WTC11 (cell line): Measurements from ENCODE around the gene CBX1. TPM values are rescaled to one million over a fixed set of nuclear protein-coding genes. Genes with fewer than 3 reads are reported as not detected.
A peak's percentile ranks its signal among the peaks of the same experiment; 100 is the strongest.

ENCODE experiments used
- ATAC-seq: fragments of 200-7000 bp; cut with Tn5 transposase; 2 replicates; pipeline ENCODE4 v1.10.0; 2021; ENCODE audit warnings: mild to moderate bottlenecking, moderate library complexity
- CTCF ChIA-PET: fragments of 300-600 bp; sonication (Branson Sonifier 250); formaldehyde crosslinking; loops from one replicate; lab custom pipeline; 2021; ENCODE audit warnings: antibody characterized with exemption; lab: Charles Lee
- POLR2A ChIA-PET: fragments of 350-600 bp; sonication (Branson Sonifier 250); formaldehyde crosslinking; loops from one replicate; lab custom pipeline; 2021; ENCODE audit warnings: antibody characterized with exemption; lab: Charles Lee
- DNase-seq: peaks from one replicate; pipeline ENCODE4 v3.0.0; 2021; ENCODE audit warnings: low spot score
- H3K27ac Mint-ChIP-seq: 2 replicates; pipeline ENCODE4 v1.8.0; 2021; ENCODE audit warnings: mixed read lengths
- H3K27me3 Mint-ChIP-seq: 2 replicates; pipeline ENCODE4 v1.8.0; 2021; ENCODE audit warnings: low read depth, mild to moderate bottlenecking, moderate library complexity, mixed read lengths
- H3K36me3 Mint-ChIP-seq: 2 replicates; pipeline ENCODE4 v1.8.0; 2021; ENCODE audit warnings: mixed read lengths
- H3K4me1 Mint-ChIP-seq: 2 replicates; pipeline ENCODE4 v1.8.0; 2022; ENCODE audit warnings: mixed read lengths
- H3K4me3 Mint-ChIP-seq: 2 replicates; pipeline ENCODE4 v1.8.0; 2021; ENCODE audit warnings: mild to moderate bottlenecking, moderate library complexity, mixed read lengths
- H3K9me3 Mint-ChIP-seq: 2 replicates; pipeline ENCODE4 v1.8.0; 2021; ENCODE audit warnings: mixed read lengths
- CTCF ChIP-seq: fragments of 200-600 bp; IDR thresholded peaks from 2 replicates; pipeline ENCODE4 v1.8.0; 2022; ENCODE audit warnings: antibody characterized with exemption
- E2F4 ChIP-seq: sonication (generic); formaldehyde crosslinking; IDR thresholded peaks from 2 replicates; pipeline ENCODE4 v1.8.1; 2022; ENCODE audit warnings: low read depth, mild to moderate bottlenecking, moderate library complexity, missing genetic modification reagents, borderline replicate concordance
- ESRRA ChIP-seq: sonication (generic); formaldehyde crosslinking; IDR thresholded peaks from 2 replicates; pipeline ENCODE4 v1.8.1; 2022; ENCODE audit warnings: mild to moderate bottlenecking, missing genetic modification reagents, borderline replicate concordance
- FOXP1 ChIP-seq: sonication (generic); formaldehyde crosslinking; IDR thresholded peaks from 2 replicates; pipeline ENCODE4 v1.8.0; 2022; ENCODE audit warnings: missing genetic modification reagents, mild to moderate bottlenecking, moderate library complexity, borderline replicate concordance
- JAZF1 ChIP-seq: fragments of 250-450 bp; sonication (Bioruptor Pico); IDR thresholded peaks from 2 replicates; pipeline ENCODE4 v1.9.0; 2021; ENCODE audit warnings: moderate library complexity, mild to moderate bottlenecking, inconsistent platforms
- KAT7 ChIP-seq: sonication (generic); formaldehyde crosslinking; IDR thresholded peaks from 2 replicates; pipeline ENCODE4 v1.8.1; 2023; ENCODE audit warnings: missing genetic modification reagents, mild to moderate bottlenecking, borderline replicate concordance
- MXD4 ChIP-seq: fragments of 250-450 bp; sonication (Bioruptor Pico); IDR thresholded peaks from 2 replicates; pipeline ENCODE4 v1.8.0; 2021; ENCODE audit warnings: mild to moderate bottlenecking, moderate library complexity, borderline replicate concordance
- MYBL2 ChIP-seq: sonication (generic); formaldehyde crosslinking; IDR thresholded peaks from 2 replicates; pipeline ENCODE4 v1.8.1; 2023; ENCODE audit warnings: mild to moderate bottlenecking, moderate library complexity, missing genetic modification reagents
- NFE2L1 ChIP-seq: sonication (generic); formaldehyde crosslinking; IDR thresholded peaks from 2 replicates; pipeline ENCODE4 v1.8.1; 2023; ENCODE audit warnings: missing genetic modification reagents
- NR2C2 ChIP-seq: sonication (generic); formaldehyde crosslinking; IDR thresholded peaks from 2 replicates; pipeline ENCODE4 v1.8.0; 2022; ENCODE audit warnings: mild to moderate bottlenecking, missing genetic modification reagents
- NR3C1 ChIP-seq: sonication (generic); formaldehyde crosslinking; conservative IDR thresholded peaks from 2 replicates; pipeline ENCODE4 v1.8.1; 2023; ENCODE audit warnings: low read depth, mild to moderate bottlenecking, missing genetic modification reagents
- PREB ChIP-seq: sonication (generic); formaldehyde crosslinking; IDR thresholded peaks from 2 replicates; pipeline ENCODE4 v1.8.1; 2022; ENCODE audit warnings: mild to moderate bottlenecking, missing genetic modification reagents, moderate library complexity, borderline replicate concordance
- SMAD4 ChIP-seq: sonication (generic); formaldehyde crosslinking; IDR thresholded peaks from 2 replicates; pipeline ENCODE4 v1.8.0; 2022; ENCODE audit warnings: mild to moderate bottlenecking, missing genetic modification reagents
- SP1 ChIP-seq: sonication (generic); formaldehyde crosslinking; conservative IDR thresholded peaks from 2 replicates; pipeline ENCODE4 v1.8.1; 2022; ENCODE audit warnings: missing genetic modification reagents
- TEAD1 ChIP-seq: sonication (generic); formaldehyde crosslinking; IDR thresholded peaks from 2 replicates; pipeline ENCODE4 v1.8.0; 2022; ENCODE audit warnings: mild to moderate bottlenecking, missing genetic modification reagents
- TP53 ChIP-seq: sonication (generic); formaldehyde crosslinking; IDR thresholded peaks from 2 replicates; pipeline ENCODE4 v1.8.1; 2023; ENCODE audit warnings: mild to moderate bottlenecking, missing genetic modification reagents
- ZNF121 ChIP-seq: sonication (generic); formaldehyde crosslinking; IDR thresholded peaks from 2 replicates; pipeline ENCODE4 v1.8.0; 2023; ENCODE audit warnings: missing genetic modification reagents
- ZNF138 ChIP-seq: sonication (generic); formaldehyde crosslinking; conservative IDR thresholded peaks from 2 replicates; pipeline ENCODE4 v1.8.1; 2022; ENCODE audit warnings: mild to moderate bottlenecking, moderate library complexity, missing genetic modification reagents
- ZNF219 ChIP-seq: sonication (generic); formaldehyde crosslinking; IDR thresholded peaks from 2 replicates; pipeline ENCODE4 v1.8.0; 2023; ENCODE audit warnings: missing genetic modification reagents, mild to moderate bottlenecking, borderline replicate concordance
- ZNF396 ChIP-seq: fragments of 250-450 bp; sonication (Bioruptor Pico); IDR thresholded peaks from 2 replicates; pipeline ENCODE4 v1.8.0; 2021; ENCODE audit warnings: mild to moderate bottlenecking, moderate library complexity, borderline replicate concordance
- total RNA-seq: library from RNA; stranded (reverse); gene quantifications from 3 replicates; pipeline ENCODE4 v1.2.3, GENCODE V29; 2021
- TF ChIP-seq, protein P1 (sequence below): fragments of 250-450 bp; sonication (Bioruptor Pico); conservative IDR thresholded peaks from 2 replicates; pipeline ENCODE4 v1.9.0; 2021; ENCODE audit warnings: mild to moderate bottlenecking
- TF ChIP-seq, protein P2 (sequence below): sonication (generic); formaldehyde crosslinking; IDR thresholded peaks from 2 replicates; pipeline ENCODE4 v1.8.1; 2023; ENCODE audit warnings: mild to moderate bottlenecking, moderate library complexity, missing genetic modification reagents

CBX1 gene
- total RNA-seq, 1 experiment from 2014 or later = 162 TPM

GRCh38 chr17:48027322-48027981 lies 73.8 kb downstream of the CBX1 start:
- no peak for TF ChIP-seq PREB (CRISPR knock-in tag)
- TF ChIP-seq, protein P1, sequence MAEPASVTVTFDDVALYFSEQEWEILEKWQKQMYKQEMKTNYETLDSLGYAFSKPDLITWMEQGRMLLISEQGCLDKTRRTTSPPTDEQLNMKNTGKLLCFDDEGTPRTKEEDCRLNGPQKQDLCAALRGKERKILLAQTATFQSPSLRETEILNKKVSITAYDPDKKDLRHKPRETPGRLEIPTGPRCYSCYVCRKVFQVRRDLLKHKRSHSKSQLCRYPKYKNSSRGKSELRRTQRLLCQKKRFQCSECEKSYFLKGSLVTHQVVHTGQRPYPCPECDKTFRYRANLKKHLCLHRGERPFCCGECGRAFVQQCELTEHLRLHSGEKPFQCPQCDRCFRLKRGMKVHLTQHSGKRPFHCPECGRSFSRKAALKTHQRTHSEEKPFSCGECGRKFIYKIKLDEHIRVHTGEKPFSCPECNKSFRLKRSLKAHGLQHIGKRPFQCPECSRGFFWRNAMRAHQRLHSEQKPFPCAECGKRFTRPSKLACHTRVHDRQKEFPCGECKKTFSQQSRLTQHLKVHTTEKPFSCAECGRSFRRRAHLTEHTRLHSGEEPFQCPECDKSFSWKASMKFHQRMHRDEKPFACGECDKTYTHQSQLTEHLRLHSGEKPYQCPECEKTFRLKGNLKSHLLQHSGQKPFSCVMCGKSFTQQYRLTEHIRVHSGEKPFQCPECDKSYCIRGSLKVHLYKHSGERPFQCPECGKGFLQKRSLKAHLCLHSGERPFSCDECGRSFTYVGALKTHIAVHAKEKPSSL (CRISPR knock-in tag) = no peak
- no peak for TF ChIP-seq SMAD4 (CRISPR knock-in tag)
- TF ChIP-seq ZNF121 (CRISPR knock-in tag) = no peak
- no peak for TF ChIP-seq ZNF219 (CRISPR knock-in tag)
- TF ChIP-seq ESRRA (CRISPR knock-in tag) = no peak
- TF ChIP-seq TEAD1 = no peak
- TF ChIP-seq, all 79 proteins: peak for 0
- peaks cover 46% of the 10 kb centered on the region for H3K27me3 Mint-ChIP-seq
- CTCF ChIA-PET = interaction anchor here (0.8 to 3.8 kb wide), 27 partner anchors 9 to 309 kb away, joined by 3 to 108 read pairs (median 6); partner anchors contain the start of genes COPZ2, NFE2L1, PNPO and SNX11
- H3K36me3 Mint-ChIP-seq = no peaks in the 10 kb centered on the region
- H3K9me3 Mint-ChIP-seq = no peaks in the 10 kb centered on the region
- no peak for DNase-seq
- no peak overlapping the region for H3K27ac Mint-ChIP-seq
- ATAC-seq = no peak
- no peak overlapping the region for H3K4me3 Mint-ChIP-seq
- POLR2A ChIA-PET = interaction anchor here (1.0 to 2.4 kb wide), 3 partner anchors 21 to 45 kb away, joined by 4 to 22 read pairs (median 9); partner anchors contain the start of gene NFE2L1
- peaks cover 25% of the 10 kb centered on the region for H3K4me1 Mint-ChIP-seq

GRCh38 chr17:48026502-48027321 lies 74.6 kb downstream of the CBX1 start:
- H3K4me1 Mint-ChIP-seq = peaks cover 25% of the 10 kb centered on the region
- no peaks in the 10 kb centered on the region for H3K9me3 Mint-ChIP-seq
- no peak overlapping the region for H3K27ac Mint-ChIP-seq
- POLR2A ChIA-PET = interaction anchor here (0.6 to 2.4 kb wide), 7 partner anchors 9 to 51 kb away, joined by 3 to 22 read pairs (median 4); partner anchors contain the start of gene NFE2L1
- peak; percentile 95 for DNase-seq
- peak overlapping the region; percentile 74; the same call in 1 of the 2 replicates for H3K4me3 Mint-ChIP-seq
- no peaks in the 10 kb centered on the region for H3K36me3 Mint-ChIP-seq
- CTCF ChIA-PET = interaction anchor here (0.6 to 3.8 kb wide), 54 partner anchors 9 to 598 kb away, joined by 3 to 108 read pairs (median 4); partner anchors contain the start of genes CBX1, CDK5RAP3, COPZ2 and NFE2L1
- ATAC-seq = peak; percentile 44
- peaks cover 45% of the 10 kb centered on the region for H3K27me3 Mint-ChIP-seq
- TF ChIP-seq CTCF = peak; percentile 68
- TF ChIP-seq NR2C2 (CRISPR knock-in tag) = no peak
- 0 out of 2 replicates have a peak, but pooled peaks have one; percentile 57 for TF ChIP-seq MYBL2 (CRISPR knock-in tag)
- no peak for TF ChIP-seq NFE2L1
- peak; percentile 67; the same call in 1 of the 2 replicates for TF ChIP-seq FOXP1 (CRISPR knock-in tag)
- TF ChIP-seq KAT7 (CRISPR knock-in tag) = no peak
- no peak for TF ChIP-seq E2F4 (CRISPR knock-in tag)
- TF ChIP-seq JAZF1 = no peak
- TF ChIP-seq NR3C1 = no peak
- no peak for TF ChIP-seq MXD4
- no peak for TF ChIP-seq ZNF396
- TF ChIP-seq, protein P2, sequence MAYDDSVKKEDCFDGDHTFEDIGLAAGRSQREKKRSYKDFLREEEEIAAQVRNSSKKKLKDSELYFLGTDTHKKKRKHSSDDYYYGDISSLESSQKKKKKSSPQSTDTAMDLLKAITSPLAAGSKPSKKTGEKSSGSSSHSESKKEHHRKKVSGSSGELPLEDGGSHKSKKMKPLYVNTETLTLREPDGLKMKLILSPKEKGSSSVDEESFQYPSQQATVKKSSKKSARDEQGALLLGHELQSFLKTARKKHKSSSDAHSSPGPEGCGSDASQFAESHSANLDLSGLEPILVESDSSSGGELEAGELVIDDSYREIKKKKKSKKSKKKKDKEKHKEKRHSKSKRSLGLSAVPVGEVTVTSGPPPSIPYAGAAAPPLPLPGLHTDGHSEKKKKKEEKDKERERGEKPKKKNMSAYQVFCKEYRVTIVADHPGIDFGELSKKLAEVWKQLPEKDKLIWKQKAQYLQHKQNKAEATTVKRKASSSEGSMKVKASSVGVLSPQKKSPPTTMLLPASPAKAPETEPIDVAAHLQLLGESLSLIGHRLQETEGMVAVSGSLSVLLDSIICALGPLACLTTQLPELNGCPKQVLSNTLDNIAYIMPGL (CRISPR knock-in tag) = peak; percentile 45; the same call in 1 of the 2 replicates
- TF ChIP-seq, protein P1 (CRISPR knock-in tag) = no peak
- TF ChIP-seq SP1 (CRISPR knock-in tag) = peak; percentile 60; the same call in 1 of the 2 replicates
- TF ChIP-seq TP53 (CRISPR knock-in tag) = no peak
- TF ChIP-seq ZNF138 (CRISPR knock-in tag) = no peak
